NCI-H2196 (cell line): Measurements from ENCODE around the gene TLE4.
"Not testable (repeated sequence)": the region's sequence is repeated elsewhere in the genome, so short reads cannot be mapped to it uniquely, and the experiment has no call there.

Experiments used
- DNase-seq: peaks from one replicate; lab custom pipeline; 2025; ENCODE audit not compliant: unreplicated experiment; lab: John Stamatoyannopoulos, UW

Gene TLE4

GRCh38 chr9:79598562-79599345 is 27.0 kb downstream of the TLE4 start:
- DNase-seq = no peak

GRCh38 chr9:79600466-79600865 is 28.7 kb downstream of the TLE4 start:
- no peak for DNase-seq

GRCh38 chr9:79603222-79603920 is 31.6 kb downstream of the TLE4 start:
- DNase-seq = no peak

GRCh38 chr9:79604149-79604548 is 32.4 kb downstream of the TLE4 start:
- DNase-seq = no peak

DNA sequence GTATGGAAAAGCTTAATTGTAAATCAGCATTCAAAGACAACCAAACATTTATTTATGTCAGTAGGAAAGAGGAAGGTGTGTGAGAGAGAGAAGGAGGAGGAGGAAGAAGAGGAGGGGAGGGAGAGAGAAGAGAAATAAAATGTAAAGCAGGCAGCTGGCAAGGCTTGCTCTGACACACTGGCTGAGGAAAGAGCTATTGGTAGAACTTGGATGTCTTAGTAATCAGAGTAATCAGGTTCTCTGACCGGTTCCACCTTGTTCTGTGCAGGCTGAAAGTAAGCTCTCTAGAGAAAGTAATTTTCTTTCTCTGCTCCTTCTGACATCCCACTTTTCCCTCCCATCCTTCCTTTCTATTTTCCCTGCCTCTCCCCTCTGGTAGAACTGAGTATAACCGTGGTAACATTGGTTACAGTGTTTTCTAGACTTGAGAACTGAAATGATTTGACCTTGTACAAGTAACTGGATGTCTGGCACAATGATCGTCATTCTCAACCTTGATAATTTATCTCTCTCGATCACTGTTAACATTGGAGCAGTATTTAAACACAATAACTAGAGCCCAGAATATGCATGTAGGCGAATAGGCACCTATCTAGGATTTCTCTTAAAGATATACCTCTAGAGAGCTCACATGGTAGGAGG is 33.3 kb downstream of the TLE4 start:
- DNase-seq = no peak

DNA sequence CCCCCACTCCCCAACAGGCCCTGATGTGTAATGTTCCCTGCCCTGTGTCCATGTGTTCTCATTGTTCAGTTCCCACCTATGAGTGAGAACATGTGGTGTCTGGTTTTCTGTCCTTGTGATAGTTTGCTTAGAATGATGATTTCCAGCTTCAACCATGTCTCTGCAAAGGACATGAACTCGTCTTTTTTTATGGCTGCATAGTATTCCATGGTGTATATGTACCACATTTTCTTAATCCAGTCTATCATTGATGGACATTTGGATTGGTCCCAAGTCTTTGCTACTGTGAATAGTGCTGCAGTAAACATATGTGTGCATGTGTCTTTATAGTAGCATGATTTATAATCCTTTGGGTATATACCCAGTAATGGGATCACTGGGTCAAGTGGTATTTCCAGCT is 34.8 kb downstream of the TLE4 start:
- DNase-seq = not testable (repeated sequence)

DNA sequence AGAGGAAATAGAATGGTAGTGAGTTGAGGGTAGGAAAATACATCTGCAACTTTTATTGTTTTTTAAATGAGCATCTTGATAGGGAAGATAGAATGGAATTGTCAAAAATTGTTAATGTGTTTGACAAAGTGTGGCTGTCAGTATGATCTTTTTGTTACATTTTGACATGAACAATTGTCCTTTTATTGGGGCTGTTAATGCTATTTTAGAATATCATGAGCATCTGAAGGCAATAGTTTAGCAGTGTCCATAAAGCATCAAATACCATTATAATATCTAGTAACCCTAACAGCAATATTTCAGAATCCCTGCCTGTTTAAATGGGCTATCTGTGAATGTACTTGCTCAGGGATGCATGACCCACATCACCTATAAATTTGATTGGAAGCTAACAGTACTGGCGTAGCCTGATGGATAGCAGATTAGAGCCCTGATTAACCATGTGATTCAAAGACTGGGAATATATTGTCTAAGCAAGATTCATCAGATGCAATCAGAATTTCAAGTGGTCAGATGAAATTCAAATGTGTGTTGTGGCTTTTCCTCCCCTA is 37.8 kb downstream of the TLE4 start:
- no peak for DNase-seq

- no peak for DNase-seq
Measured at GRCh38 chr9:79610019-79610631, 38.4 kb downstream of the TLE4 start.

- DNase-seq = no peak
Measured at GRCh38 chr9:79610791-79611614, 39.2 kb downstream of the TLE4 start.

DNA sequence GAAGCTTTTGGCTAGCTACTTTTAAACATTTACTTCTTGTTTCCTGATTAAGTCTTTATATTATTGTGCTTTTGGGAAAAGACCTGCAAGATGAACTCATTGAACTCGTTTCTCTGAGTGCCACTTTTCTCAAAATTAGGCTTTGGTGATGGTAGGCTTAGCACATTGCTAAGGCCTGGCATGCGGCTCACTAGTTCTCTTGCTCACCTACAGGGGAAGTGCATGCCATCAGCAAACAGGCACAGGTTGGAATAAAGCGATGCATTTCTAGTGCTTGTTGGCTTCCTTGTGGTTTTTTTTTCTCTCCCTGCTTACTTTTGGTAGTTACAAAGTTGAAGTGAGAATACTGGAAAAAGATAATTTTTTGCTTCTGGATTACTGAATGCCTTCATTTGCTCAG is 41.4 kb downstream of the TLE4 start:
- no peak for DNase-seq

DNA sequence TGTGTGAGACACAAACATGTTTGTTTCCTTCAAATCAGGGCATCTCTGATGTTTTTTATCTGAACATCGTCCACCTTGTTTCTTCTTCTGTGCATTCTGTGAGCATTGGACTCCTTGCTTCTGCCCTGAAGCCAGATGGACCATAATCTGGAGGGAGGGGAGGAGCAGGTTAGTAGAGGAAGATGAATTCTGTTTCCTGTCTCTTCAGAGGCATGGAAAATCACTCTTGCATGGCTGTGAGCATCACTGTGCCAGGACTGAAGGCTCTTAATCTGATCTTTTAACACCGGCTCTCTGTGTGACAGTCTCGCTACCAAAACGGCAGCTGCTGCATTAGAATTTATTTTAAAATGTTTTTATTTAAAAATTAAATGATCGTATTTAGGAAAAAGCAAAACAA is 43.3 kb downstream of the TLE4 start:
- no peak for DNase-seq

DNA sequence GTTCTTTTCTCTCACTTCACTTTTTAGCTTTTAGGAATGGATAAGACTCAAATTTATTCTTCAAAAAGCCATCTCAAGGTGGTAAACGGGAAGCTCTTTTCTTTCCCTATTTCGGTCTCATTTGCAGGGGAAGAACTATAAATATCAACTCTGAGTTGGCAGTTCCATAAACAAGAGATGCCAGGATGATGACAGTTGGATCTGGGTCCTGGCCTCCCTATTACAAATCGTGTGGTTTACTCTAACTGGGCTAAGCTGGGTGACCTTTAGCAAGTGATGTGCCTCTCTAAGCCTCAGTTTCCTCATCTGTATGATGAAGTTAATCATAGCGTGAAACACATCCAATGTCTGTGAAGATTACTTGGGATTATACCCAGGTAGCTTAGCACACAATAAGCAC is 44.2 kb downstream of the TLE4 start:
- DNase-seq = no peak

DNA sequence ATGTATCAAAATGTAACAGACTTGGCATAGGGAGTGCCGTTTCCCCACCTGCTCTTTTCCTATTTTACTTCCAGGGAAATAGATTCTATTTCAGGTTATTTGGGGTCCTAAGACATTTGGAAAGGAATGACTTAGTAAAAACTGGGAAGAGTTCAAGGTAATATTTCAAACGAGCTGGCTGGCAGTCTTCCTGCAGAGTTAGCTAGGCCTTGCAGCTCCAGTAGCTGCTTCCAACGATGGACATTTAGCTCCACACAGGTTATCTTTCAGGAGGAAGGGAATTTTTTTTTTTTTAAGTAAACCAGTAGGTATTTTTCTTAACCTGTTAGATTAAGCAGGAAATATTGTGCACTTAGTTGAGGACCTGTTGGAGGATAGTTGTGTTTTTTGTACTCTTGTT is 45.2 kb downstream of the TLE4 start:
- DNase-seq = no peak

GRCh38 chr9:79617395-79617794 is 45.6 kb downstream of the TLE4 start:
- DNase-seq = no peak

DNA sequence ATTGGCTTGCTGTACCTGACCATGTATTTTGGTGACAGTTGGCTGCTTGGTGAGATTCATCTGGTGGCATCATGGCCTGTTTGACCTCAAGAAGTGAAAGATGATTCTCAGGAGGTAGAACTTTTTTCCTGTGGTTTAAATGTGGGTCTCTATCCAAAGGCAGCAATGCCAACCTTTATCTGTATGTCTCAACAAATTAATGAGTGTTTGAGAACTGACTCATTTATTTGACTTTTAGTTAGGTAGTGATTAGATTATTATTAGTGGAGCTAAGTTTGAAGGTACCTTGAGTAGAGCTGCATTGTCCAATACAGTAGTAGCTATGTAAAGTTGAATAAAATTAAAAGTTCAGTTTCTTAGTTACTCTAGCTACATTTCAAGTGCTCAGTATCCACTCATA is 48.2 kb downstream of the TLE4 start:
- no peak for DNase-seq

GRCh38 chr9:79621916-79622575 is 50.3 kb downstream of the TLE4 start:
- DNase-seq = no peak

- peak; percentile 13 for DNase-seq
Measured at GRCh38 chr9:79623799-79624721, 52.3 kb downstream of the TLE4 start.

DNA sequence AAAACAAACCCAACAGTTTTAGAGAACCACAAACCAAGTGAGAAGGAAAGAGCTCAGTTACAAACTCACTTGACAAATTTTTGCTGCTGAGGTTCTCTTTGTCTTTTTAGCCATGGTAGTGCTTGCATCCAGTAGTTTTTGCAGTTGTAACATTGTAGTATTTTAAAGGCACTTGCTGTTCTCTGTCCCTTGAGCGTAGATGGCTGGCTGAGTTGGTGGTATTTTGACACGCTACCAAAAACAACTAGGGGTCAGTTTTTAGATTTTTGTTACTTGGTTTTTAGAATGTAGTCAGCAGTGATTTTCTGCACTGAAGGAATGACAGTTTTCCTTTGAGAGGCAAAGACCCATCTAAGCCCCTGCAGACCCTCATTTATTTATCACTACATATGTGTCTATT is 58.0 kb downstream of the TLE4 start:
- DNase-seq = no peak
